C4-2B (cell line): ENCODE measurements around the gene ZNF414.

Experiments
- CTCF ChIP-seq: fragments of 450-650 bp; conservative IDR thresholded peaks from 2 replicates; pipeline ENCODE4 v1.5.1; 2017; ENCODE audit warnings: mild to moderate bottlenecking
- ZFX ChIP-seq: fragments of 450-650 bp; IDR thresholded peaks from 2 replicates; pipeline ENCODE4 v1.6.1; 2017

GRCh38 chr19:8505680-8506401 lies 8.1 kb downstream of the ZNF414 start:
- peak; percentile 93 for TF ChIP-seq CTCF
- TF ChIP-seq ZFX = 0 out of 2 replicates have a peak, but pooled peaks have one; percentile 24
